ENCODE results near the gene SZT2.

- TF ChIP-seq PAX5 (IDR thresholded peaks at IDR 0.05; ENCODE audit: borderline replicate concordance, low read depth, low read length) (no peak), CTCF (IDR thresholded peaks at IDR 0.05 in 2 of 3, conservative IDR thresholded peaks at IDR 0.05 in 1 of 3; ENCODE audit: control insufficient read depth in 2 of 3, extremely low read depth in 1 of 3, insufficient read depth in 1 of 3, low read depth in 3 of 3, low read length in 3 of 3) (no peak), ZBTB33 (IDR thresholded peaks at IDR 0.05) (no peak), MLLT1 (IDR thresholded peaks at IDR 0.05) (no peak), TCF12 (IDR thresholded peaks at IDR 0.05; ENCODE audit: low read depth, low read length) (no peak), REST (IDR thresholded peaks at IDR 0.05; ENCODE audit: low read depth, low read length) (no peak), POLR2A (IDR thresholded peaks at IDR 0.05; ENCODE audit: low read depth, low read length) (no peak), PKNOX1 (IDR thresholded peaks at IDR 0.05) (no peak), MAX (IDR thresholded peaks at IDR 0.05; ENCODE audit: low read depth, low read length) (no peak), YBX1 (IDR thresholded peaks at IDR 0.05) (no peak), JUND (IDR thresholded peaks at IDR 0.05; ENCODE audit: low read depth, low read length) (no peak), BCLAF1 (IDR thresholded peaks at IDR 0.05) (no peak), USF2 (IDR thresholded peaks at IDR 0.05; ENCODE audit: borderline replicate concordance, low read depth, low read length) (no peak)
These were observed 36.8 kb upstream of the SZT2 start for GRCh38 chr1:43352881-43353280.

Measured in GM12878 (cell line).